GM21528 (cell line): ENCODE data around the gene NUCB2.

Experiments
- ATAC-seq: cut with Tn5 transposase; IDR thresholded peaks from one replicate; pipeline ENCODE4 v1.9.1; 2021; ENCODE audit warnings: mild to moderate bottlenecking, moderate library complexity; ENCODE audit not compliant: unreplicated experiment, low FRiP score

NUCB2 gene

GRCh38 chr11:17378655-17379054 lies 102.1 kb downstream of the NUCB2 start:
- ATAC-seq = no peak

DNA sequence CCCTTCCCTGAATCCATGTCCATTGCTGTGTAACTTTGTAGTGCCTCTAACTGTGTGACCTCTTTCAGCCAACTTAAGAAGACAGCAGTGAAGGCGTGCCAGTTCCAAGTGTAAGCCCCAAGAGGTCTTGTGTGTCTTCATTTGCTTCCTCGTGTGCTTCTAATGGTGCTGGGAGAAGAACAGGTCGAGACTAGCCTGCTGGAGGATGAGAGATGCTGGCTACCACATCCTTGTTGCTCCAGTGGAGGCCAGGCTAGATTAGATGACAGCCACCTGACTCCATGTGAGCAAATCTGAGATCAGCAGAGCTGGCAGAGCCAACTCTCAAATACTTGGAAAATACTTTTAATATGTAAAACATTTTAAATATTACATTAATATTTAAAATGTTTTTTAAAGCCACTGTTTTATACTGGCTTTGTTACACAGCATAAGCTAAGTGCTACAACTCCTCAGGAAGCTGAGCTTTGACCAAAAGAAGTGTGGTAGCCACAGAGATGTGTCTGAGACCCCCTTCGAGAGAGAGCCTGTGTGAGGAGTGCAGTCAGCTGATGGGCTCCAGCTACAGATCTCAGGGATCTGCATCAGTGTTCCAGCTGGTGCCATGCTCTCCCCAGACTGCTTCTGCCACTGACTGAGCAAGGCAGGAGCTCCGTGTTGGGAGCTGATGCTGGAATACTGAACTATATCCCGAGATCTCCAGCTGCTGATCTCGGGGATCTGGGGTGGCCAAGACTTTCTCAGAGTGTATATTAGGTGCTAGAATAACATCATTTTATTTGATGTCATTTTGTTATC lies 103.0 kb downstream of the NUCB2 start:
- ATAC-seq = no peak

DNA sequence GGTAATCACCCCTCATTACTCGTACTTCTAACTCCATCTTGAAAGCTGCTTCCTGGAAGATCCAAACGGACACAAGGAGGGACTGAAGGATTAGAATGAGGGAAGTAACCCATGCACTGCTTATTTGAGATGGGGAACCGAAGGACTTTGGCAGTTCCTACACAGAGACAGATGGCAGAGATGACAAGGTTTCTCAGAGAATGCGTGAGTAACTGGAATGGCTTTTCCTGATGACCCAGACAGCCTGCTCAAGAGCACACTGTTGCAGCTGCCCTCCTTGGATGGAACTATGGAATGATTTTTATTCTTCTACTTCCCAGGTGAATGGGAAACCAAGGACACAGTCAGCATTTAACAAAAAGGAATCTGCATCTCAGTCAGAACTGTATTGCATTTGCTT lies 104.6 kb downstream of the NUCB2 start:
- ATAC-seq = no peak
